Mucosa of stomach (tissue), 1 donor: ENCODE measurements around the gene PRR35.

ENCODE experiments used
- H3K27me3 ChIP-seq: one replicate; pipeline ENCODE4 v1.7.0; 2013; ENCODE audit warnings: mild to moderate bottlenecking, low read length; ENCODE audit not compliant: control insufficient read depth, insufficient read depth
- H3K36me3 ChIP-seq: one replicate; pipeline ENCODE4 v1.7.0; 2013; ENCODE audit warnings: low read length; ENCODE audit not compliant: control insufficient read depth, insufficient read depth
- H3K4me1 ChIP-seq: one replicate; pipeline ENCODE4 v1.7.0; 2013; ENCODE audit warnings: mild to moderate bottlenecking, low read length; ENCODE audit not compliant: control insufficient read depth, insufficient read depth
- H3K4me3 ChIP-seq: one replicate; pipeline ENCODE4 v1.7.0; 2013; ENCODE audit warnings: low read length
- H3K9ac ChIP-seq: one replicate; pipeline ENCODE4 v1.7.0; 2013; ENCODE audit warnings: mild to moderate bottlenecking, low read length, moderate library complexity
- H3K9me3 ChIP-seq: one replicate; pipeline ENCODE4 v1.7.0; 2013; ENCODE audit warnings: mild to moderate bottlenecking, low read length, moderate library complexity; ENCODE audit not compliant: control insufficient read depth
- donor health status: Pancreatic carcinoma.

PRR35 gene

DNA sequence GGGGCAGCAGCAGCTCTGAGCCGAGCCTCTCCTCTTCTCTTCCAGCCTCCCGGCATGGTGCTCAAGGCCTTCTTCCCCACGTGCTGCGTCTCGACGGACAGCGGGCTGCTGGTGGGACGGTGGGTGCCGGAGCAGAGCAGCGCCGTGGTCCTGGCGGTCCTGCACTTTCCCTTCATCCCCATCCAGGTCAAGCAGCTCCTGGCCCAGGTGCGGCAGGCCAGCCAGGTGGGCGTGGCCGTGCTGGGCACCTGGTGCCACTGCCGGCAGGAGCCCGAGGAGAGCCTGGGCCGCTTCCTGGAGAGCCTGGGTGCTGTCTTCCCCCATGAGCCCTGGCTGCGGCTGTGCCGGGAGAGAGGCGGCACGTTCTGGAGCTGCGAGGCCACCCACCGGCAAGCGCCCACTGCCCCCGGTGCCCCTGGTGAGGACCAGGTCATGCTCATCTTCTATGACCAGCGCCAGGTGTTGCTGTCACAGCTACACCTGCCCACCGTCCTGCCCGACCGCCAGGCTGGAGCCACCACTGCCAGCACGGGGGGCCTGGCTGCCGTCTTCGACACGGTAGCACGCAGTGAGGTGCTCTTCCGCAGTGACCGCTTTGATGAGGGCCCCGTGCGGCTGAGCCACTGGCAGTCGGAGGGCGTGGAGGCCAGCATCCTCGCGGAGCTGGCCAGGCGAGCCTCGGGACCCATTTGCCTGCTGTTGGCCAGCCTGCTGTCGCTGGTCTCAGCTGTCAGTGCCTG, 14.0 kb downstream of the PRR35 start:
- no peak overlapping the region for H3K9ac ChIP-seq
- H3K27me3 ChIP-seq: no peaks in the 10 kb centered on the region
- no peaks in the 10 kb centered on the region for H3K36me3 ChIP-seq
- H3K9me3 ChIP-seq: no peaks in the 10 kb centered on the region
- no peak overlapping the region for H3K4me3 ChIP-seq
- peaks cover 15% of the 10 kb centered on the region for H3K4me1 ChIP-seq

DNA sequence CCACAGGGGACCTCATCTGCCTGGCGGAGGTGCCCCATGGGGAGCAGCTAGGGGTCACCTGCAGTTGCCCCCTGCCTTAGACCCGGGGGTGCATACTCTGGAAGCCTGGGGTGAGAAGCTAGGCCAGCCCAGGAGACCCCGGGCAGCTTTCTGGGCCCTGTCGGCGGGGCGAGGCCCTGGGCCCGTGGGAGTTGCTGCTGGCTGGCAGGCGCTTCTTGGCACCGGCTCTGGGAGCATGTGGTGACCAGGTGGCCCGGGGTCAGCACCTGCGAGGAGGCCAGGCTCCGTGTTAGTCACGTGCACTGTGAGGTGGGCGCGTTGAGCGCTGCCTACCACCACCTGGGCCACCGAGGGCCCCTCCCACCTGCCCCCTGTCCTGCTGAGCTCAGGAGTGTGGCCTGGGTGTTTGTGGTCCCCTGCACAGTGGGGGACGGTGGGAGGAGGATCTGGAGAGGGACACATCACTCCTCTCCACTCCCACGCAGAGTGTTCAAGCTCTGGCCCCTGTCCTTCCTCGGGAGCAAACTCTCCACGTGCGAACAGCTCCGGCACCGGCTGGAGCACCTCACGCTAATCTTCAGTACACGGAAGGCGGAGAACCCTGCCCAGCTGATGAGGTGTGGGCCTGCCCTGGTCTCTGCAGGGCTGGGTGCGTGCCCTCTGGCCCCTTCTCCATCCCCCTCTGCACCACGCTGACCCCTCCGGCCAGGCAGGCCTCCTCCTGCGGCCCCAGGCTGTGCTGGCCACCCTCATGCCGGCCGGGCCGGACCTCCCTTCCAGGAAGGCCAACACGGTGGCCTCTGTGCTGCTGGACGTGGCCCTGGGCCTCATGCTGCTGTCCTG, 15.4 kb downstream of the PRR35 start:
- Histone ChIP-seq H3K4me1 (peaks cover 10% of the 10 kb centered on the region), H3K4me3 (no peak overlapping the region), H3K9me3 (no peaks in the 10 kb centered on the region), H3K9ac (no peak overlapping the region), H3K27me3 (no peaks in the 10 kb centered on the region), H3K36me3 (no peaks in the 10 kb centered on the region)

GRCh38 chr16:576197-576822, 16.1 kb downstream of the PRR35 start:
- Histone ChIP-seq H3K9me3 (no peaks in the 10 kb centered on the region), H3K4me1 (peaks cover 2% of the 10 kb centered on the region), H3K4me3 (no peak overlapping the region), H3K27me3 (no peaks in the 10 kb centered on the region), H3K9ac (no peak overlapping the region), H3K36me3 (no peaks in the 10 kb centered on the region)

DNA sequence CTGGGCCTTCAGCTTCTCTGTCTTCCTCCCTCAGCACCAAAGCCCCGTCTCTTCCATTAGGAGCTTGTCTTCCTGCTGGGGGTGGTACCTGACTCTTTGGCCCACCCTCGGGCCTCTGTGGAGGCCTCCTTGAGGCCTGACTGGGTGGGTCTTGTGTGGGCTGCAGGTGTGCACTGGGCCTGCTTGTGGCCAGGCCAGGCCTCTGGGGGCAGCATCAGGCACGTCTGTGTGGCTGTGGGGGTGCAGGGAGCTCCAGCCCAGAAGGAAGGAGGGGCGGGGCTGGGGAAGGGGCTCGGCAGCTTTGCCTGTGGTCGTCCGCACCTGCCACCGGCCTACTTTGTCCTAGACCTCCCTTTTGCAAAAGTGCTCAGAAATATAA, 16.6 kb downstream of the PRR35 start:
- no peaks in the 10 kb centered on the region for H3K9me3 ChIP-seq
- H3K4me3 ChIP-seq: no peak overlapping the region
- H3K9ac ChIP-seq: no peak overlapping the region
- no peaks in the 10 kb centered on the region for H3K27me3 ChIP-seq
- H3K4me1 ChIP-seq: no peaks in the 10 kb centered on the region
- no peaks in the 10 kb centered on the region for H3K36me3 ChIP-seq

- Histone ChIP-seq H3K4me3 (no peak overlapping the region), H3K27me3 (no peaks in the 10 kb centered on the region), H3K9ac (no peak overlapping the region), H3K36me3 (no peaks in the 10 kb centered on the region), H3K4me1 (no peaks in the 10 kb centered on the region), H3K9me3 (no peaks in the 10 kb centered on the region)
These were observed 17.6 kb downstream of the PRR35 start for GRCh38 chr16:577796-578195.

DNA sequence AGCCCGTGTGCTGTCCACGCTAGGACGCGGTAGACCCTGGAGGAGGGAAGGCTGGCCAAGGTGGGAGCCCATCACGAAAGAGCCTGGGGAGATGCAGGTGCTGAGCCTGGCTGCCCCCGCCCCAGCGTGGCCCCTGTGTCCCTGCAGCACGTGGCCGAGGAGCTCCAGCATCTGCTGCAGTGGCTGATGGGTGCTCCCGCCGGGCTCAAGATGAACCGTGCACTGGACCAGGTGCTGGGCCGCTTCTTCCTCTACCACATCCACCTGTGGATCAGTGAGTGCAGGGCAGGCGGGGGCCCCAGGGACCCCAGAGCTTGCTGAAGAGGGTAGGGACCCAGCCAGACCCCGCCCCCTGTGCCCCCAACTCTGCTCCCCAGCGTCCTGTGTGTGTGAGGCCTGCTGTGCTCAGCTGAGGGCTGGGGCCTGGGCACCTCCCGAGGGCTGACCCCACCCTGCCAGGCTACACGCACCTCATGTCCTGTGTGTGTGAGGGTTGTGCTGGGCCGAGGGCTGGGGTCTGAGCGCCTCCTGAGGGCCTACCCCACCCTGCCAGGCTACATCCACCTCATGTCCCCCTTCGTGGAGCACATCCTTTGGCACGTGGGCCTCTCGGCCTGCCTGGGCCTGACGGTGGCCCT, 18.2 kb downstream of the PRR35 start:
- H3K9ac ChIP-seq: no peak overlapping the region
- no peaks in the 10 kb centered on the region for H3K4me1 ChIP-seq
- H3K36me3 ChIP-seq: no peaks in the 10 kb centered on the region
- no peaks in the 10 kb centered on the region for H3K27me3 ChIP-seq
- no peak overlapping the region for H3K4me3 ChIP-seq
- no peaks in the 10 kb centered on the region for H3K9me3 ChIP-seq

GRCh38 chr16:578870-579405, 18.7 kb downstream of the PRR35 start:
- H3K36me3 ChIP-seq: no peaks in the 10 kb centered on the region
- H3K27me3 ChIP-seq: no peaks in the 10 kb centered on the region
- no peak overlapping the region for H3K4me3 ChIP-seq
- no peaks in the 10 kb centered on the region for H3K9me3 ChIP-seq
- H3K9ac ChIP-seq: no peak overlapping the region
- no peaks in the 10 kb centered on the region for H3K4me1 ChIP-seq

GRCh38 chr16:580141-580945, 20.1 kb downstream of the PRR35 start:
- Histone ChIP-seq H3K9ac (no peak overlapping the region), H3K4me1 (peaks cover 2% of the 10 kb centered on the region), H3K4me3 (no peak overlapping the region), H3K27me3 (peaks cover 2% of the 10 kb centered on the region), H3K36me3 (no peaks in the 10 kb centered on the region), H3K9me3 (no peaks in the 10 kb centered on the region)

DNA sequence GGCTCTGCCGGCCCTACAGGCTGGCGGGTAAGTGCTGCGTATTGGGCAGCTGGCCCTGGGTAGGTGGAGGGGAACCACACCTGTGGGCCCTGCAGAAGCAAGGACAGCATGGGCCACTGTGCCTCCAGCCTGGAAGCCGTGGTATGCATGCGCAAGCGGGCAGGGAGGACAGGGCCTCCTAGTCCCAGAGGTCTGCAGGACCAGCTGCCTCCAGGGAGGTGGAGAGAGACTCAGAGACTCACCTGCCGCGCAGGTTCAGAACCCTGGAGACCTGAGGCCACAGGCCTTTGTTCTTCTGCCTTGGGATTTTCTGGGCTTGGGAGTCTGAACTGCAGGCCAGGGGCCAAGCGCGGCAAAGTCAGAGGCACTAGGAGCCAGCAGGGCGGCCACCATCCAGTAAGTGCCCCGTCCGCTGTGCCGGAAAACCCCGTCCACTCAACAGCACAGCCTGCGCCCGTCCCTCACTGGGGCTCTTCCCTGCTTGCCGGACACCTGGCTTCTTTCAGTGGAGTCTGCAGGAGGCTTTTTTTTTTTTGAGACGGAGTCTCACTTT, 20.8 kb downstream of the PRR35 start:
- Histone ChIP-seq H3K4me3 (no peak overlapping the region), H3K36me3 (no peaks in the 10 kb centered on the region), H3K27me3 (peaks cover 6% of the 10 kb centered on the region), H3K4me1 (peaks cover 5% of the 10 kb centered on the region), H3K9ac (no peak overlapping the region), H3K9me3 (no peaks in the 10 kb centered on the region)

GRCh38 chr16:582218-582613, 22.0 kb downstream of the PRR35 start:
- no peak overlapping the region for H3K9ac ChIP-seq
- H3K36me3 ChIP-seq: no peaks in the 10 kb centered on the region
- H3K9me3 ChIP-seq: no peaks in the 10 kb centered on the region
- peaks cover 13% of the 10 kb centered on the region for H3K4me1 ChIP-seq
- H3K4me3 ChIP-seq: no peak overlapping the region
- H3K27me3 ChIP-seq: peaks cover 11% of the 10 kb centered on the region
